Common myeloid progenitor, CD34-positive (primary cell): ENCODE data around the gene UTP25.

Experiments
- CTCF ChIA-PET: fragments of 350-600 bp; sonication (Branson Sonifier 250); formaldehyde crosslinking; loops from one replicate; lab custom pipeline; 2021; ENCODE audit warnings: antibody characterized with exemption; lab: Charles Lee
- POLR2A ChIA-PET: fragments of 350-600 bp; sonication (Branson Sonifier 250); formaldehyde crosslinking; loops from one replicate; lab custom pipeline; 2021; ENCODE audit warnings: antibody characterized with exemption; lab: Charles Lee
- DNase-seq, 3 donors: peaks; one replicate each; pipeline versions ENCODE4 v3.0.0 to v3.0.0-alpha.2; 2013
- H3K27ac ChIP-seq, 2 experiments: 1 replicate in 1 of 2; 2 replicates in 1 of 2; pipeline ENCODE4 v1.7.0; 2013; ENCODE audit warnings: inconsistent platforms in 2 of 2, low read length in 2 of 2, mild to moderate bottlenecking in 2 of 2, low read depth in 1 of 2, moderate library complexity in 1 of 2; ENCODE audit not compliant: severe bottlenecking in 2 of 2, insufficient read depth in 1 of 2, poor library complexity in 1 of 2
- H3K27me3 ChIP-seq, 5 experiments: replicated peaks in 2 of 5; 1 replicate in 3 of 5; 2 replicates in 2 of 5; pipeline versions ENCODE4 v1.6.1 to v1.7.0; 2013; ENCODE audit warnings: low read length in 4 of 5, mild to moderate bottlenecking in 2 of 5, moderate library complexity in 2 of 5, inconsistent platforms in 1 of 5; ENCODE audit not compliant: insufficient read depth in 5 of 5, control insufficient read depth in 4 of 5
- H3K36me3 ChIP-seq, 4 experiments: 1 replicate in 2 of 4; 2 replicates in 2 of 4; pipeline versions ENCODE4 v1.6.1 to v1.7.0; 2013; ENCODE audit warnings: low read length in 3 of 4, control low read depth in 1 of 4, mild to moderate bottlenecking in 1 of 4; ENCODE audit not compliant: control insufficient read depth in 4 of 4, insufficient read depth in 4 of 4
- H3K4me1 ChIP-seq, 4 experiments: 1 replicate in 3 of 4; 2 replicates in 1 of 4; pipeline versions ENCODE4 v1.6.1 to v1.7.1; 2013; ENCODE audit warnings: low read length in 3 of 4, mild to moderate bottlenecking in 3 of 4, control low read depth in 1 of 4, inconsistent platforms in 1 of 4, moderate library complexity in 1 of 4; ENCODE audit not compliant: control insufficient read depth in 4 of 4, insufficient read depth in 4 of 4; ENCODE audit errors: control extremely low read depth in 1 of 4
- H3K4me3 ChIP-seq, 7 experiments: 1 replicate in 4 of 7; 2 replicates in 3 of 7; pipeline versions ENCODE4 v1.5.1 to v1.7.0; 2013; ENCODE audit warnings: mild to moderate bottlenecking in 7 of 7, low read length in 6 of 7, moderate library complexity in 6 of 7, inconsistent platforms in 2 of 7, low read depth in 2 of 7, control low read depth in 1 of 7; ENCODE audit not compliant: insufficient read depth in 4 of 7, control insufficient read depth in 1 of 7; ENCODE audit errors: extremely low read depth in 1 of 7
- H3K9me3 ChIP-seq, 5 experiments: 1 replicate in 4 of 5; 2 replicates in 1 of 5; pipeline versions ENCODE4 v1.6.1 to v1.7.1; 2013; ENCODE audit warnings: low read length in 4 of 5, mild to moderate bottlenecking in 2 of 5, inconsistent platforms in 1 of 5, low read depth in 1 of 5, moderate library complexity in 1 of 5; ENCODE audit not compliant: control insufficient read depth in 4 of 5, insufficient read depth in 2 of 5; ENCODE audit errors: control extremely low read depth in 1 of 5
- WGBS: methylation state at CpG from one replicate; pipeline ENCODE4 v1.1.5; 2013; ENCODE audit not compliant: insufficient coverage; 5-methylcytosine and 5-hydroxymethylcytosine counted together

Gene UTP25

GRCh38 chr1:209822706-209823105 lies 5.1 kb upstream of the UTP25 start:
- H3K9me3 ChIP-seq = no peaks in the 10 kb centered on the region
- peaks cover 0 to 5% (median 0%) of the 10 kb centered on the region in 4 experiments for H3K4me1 ChIP-seq
- 73% methylated on average over 7 of the region's 7 CpGs for WGBS
- ChIA-PET POLR2A (no interaction called here), CTCF (interaction anchor here (0.9 to 11.4 kb wide), 7 partner anchors 9 to 36 kb away, joined by 3 to 106 read pairs (median 5); partner anchors contain the start of gene IRF6)
- H3K27ac ChIP-seq = no peak overlapping the region
- H3K36me3 ChIP-seq = no peaks in the 10 kb centered on the region
- no peak for DNase-seq
- H3K27me3 ChIP-seq = peaks cover 0 to 8% (median 5%) of the 10 kb centered on the region in 5 experiments
- H3K4me3 ChIP-seq = peak overlapping the region in 1 of 7 experiments; percentile 24

- peak; percentile 54 to 84 (median 79) for DNase-seq
- POLR2A ChIA-PET = no interaction called here
- Histone ChIP-seq H3K27ac (no peak overlapping the region), H3K36me3 (no peaks in the 10 kb centered on the region), H3K9me3 (no peaks in the 10 kb centered on the region), H3K4me1 (peaks cover 0 to 7% (median 0%) of the 10 kb centered on the region in 4 experiments), H3K4me3 (peak overlapping the region in 1 of 7 experiments; percentile 24), H3K27me3 (peaks cover 0 to 8% (median 5%) of the 10 kb centered on the region in 5 experiments)
- 90% methylated on average over 3 of the region's 12 CpGs for WGBS
- CTCF ChIA-PET = interaction anchor here (0.6 to 11.4 kb wide), 13 partner anchors 9 to 224 kb away, joined by 3 to 106 read pairs (median 3); partner anchors contain the start of gene IRF6
Observed at GRCh38 chr1:209823143-209824041, 4.4 kb upstream of the UTP25 start.

- Histone ChIP-seq H3K4me3 (no peak overlapping the region), H3K9me3 (no peaks in the 10 kb centered on the region), H3K27me3 (peaks cover 0 to 3% (median 1%) of the 10 kb centered on the region in 5 experiments), H3K27ac (no peak overlapping the region), H3K4me1 (peaks cover 0 to 15% (median 7%) of the 10 kb centered on the region in 4 experiments), H3K36me3 (peaks cover 1 to 9% (median 2%) of the 10 kb centered on the region in 4 experiments)
- WGBS = 96% methylated on average over 7 of the region's 11 CpGs
- POLR2A ChIA-PET = no interaction called here
- CTCF ChIA-PET = interaction anchor here (2.1 to 11.4 kb wide), 2 partner anchors 15 to 77 kb away, joined by 6 to 106 read pairs; partner anchors contain the start of gene IRF6
- no peak for DNase-seq
Observed at GRCh38 chr1:209825591-209826434, 2.0 kb upstream of the UTP25 start.

- ChIA-PET POLR2A (no interaction called here), CTCF (no interaction called here)
- no peaks in the 10 kb centered on the region for H3K9me3 ChIP-seq
- no peak for DNase-seq
- WGBS = no CpG with 5 or more reads among the region's 2 CpGs
- H3K27me3 ChIP-seq = no peaks in the 10 kb centered on the region
- peaks cover 15 to 35% (median 27%) of the 10 kb centered on the region in 4 experiments for H3K36me3 ChIP-seq
- H3K27ac ChIP-seq = no peak overlapping the region
- no peak overlapping the region for H3K4me3 ChIP-seq
- H3K4me1 ChIP-seq = peaks cover 0 to 10% (median 7%) of the 10 kb centered on the region in 4 experiments
Observed at GRCh38 chr1:209829716-209830115, 1.9 kb downstream of the UTP25 start.

GRCh38 chr1:209830722-209831121 lies 3.0 kb downstream of the UTP25 start:
- no peak overlapping the region for H3K27ac ChIP-seq
- CTCF ChIA-PET = interaction anchor here (1.5 kb wide), 1 partner anchor 16 kb away, joined by 3 read pairs; no protein-coding TSS in a partner anchor
- 89% methylated on average over 3 of the region's 3 CpGs for WGBS
- peaks cover 0 to 10% (median 7%) of the 10 kb centered on the region in 4 experiments for H3K4me1 ChIP-seq
- no peak overlapping the region for H3K4me3 ChIP-seq
- H3K27me3 ChIP-seq = no peaks in the 10 kb centered on the region
- POLR2A ChIA-PET = no interaction called here
- no peaks in the 10 kb centered on the region for H3K9me3 ChIP-seq
- DNase-seq = no peak
- peaks cover 18 to 45% (median 35%) of the 10 kb centered on the region in 4 experiments for H3K36me3 ChIP-seq

GRCh38 chr1:209831615-209832014 lies 3.8 kb downstream of the UTP25 start:
- POLR2A ChIA-PET = no interaction called here
- no peaks in the 10 kb centered on the region for H3K9me3 ChIP-seq
- peaks cover 24 to 54% (median 38%) of the 10 kb centered on the region in 4 experiments for H3K36me3 ChIP-seq

More at GRCh38 chr1:209831615-209832014, 3.8 kb downstream of the UTP25 start:
- no peak for DNase-seq
- Histone ChIP-seq H3K4me3 (no peak overlapping the region), H3K27me3 (no peaks in the 10 kb centered on the region), H3K27ac (no peak overlapping the region), H3K4me1 (peaks cover 0 to 10% (median 7%) of the 10 kb centered on the region in 4 experiments)
- no CpG with 5 or more reads among the region's 1 CpG for WGBS
- CTCF ChIA-PET = interaction anchor here (0.6 to 1.5 kb wide), 2 partner anchors 8 to 16 kb away, joined by 3 read pairs; no protein-coding TSS in a partner anchor
